Gastroesophageal sphincter (tissue), 3 donors: ENCODE results near the gene OLR1.
A peak's percentile ranks its signal among the peaks of the same experiment; 100 is the strongest.

Experiments
- EP300 ChIP-seq: sonication (generic); formaldehyde crosslinking; IDR thresholded peaks from one replicate; pipeline ENCODE4 v1.6.1; 2017; ENCODE audit warnings: antibody characterized with exemption, mild to moderate bottlenecking
- POLR2A ChIP-seq, 2 donors: fragments of 450-650 bp; IDR thresholded peaks; one replicate each; pipeline ENCODE4 v1.6.1; 2017; ENCODE audit warnings: antibody characterized with exemption in 2 of 2, mild to moderate bottlenecking in 2 of 2, moderate library complexity in 1 of 2
- POLR2AphosphoS5 ChIP-seq: sonication (generic); formaldehyde crosslinking; IDR thresholded peaks from one replicate; pipeline ENCODE4 v1.6.1; 2017; ENCODE audit warnings: antibody characterized with exemption
- TF ChIP-seq, protein P1 (sequence below), 4 experiments: fragments of 200-600 bp in 2 of 4; fragments of 450-650 bp in 2 of 4; sonication (generic) in 1 of 4; IDR thresholded peaks; one replicate each; pipeline ENCODE4 v1.5.1; 2017 to 2019; ENCODE audit warnings: antibody characterized with exemption in 4 of 4, mild to moderate bottlenecking in 2 of 4, moderate library complexity in 2 of 4

DNA sequence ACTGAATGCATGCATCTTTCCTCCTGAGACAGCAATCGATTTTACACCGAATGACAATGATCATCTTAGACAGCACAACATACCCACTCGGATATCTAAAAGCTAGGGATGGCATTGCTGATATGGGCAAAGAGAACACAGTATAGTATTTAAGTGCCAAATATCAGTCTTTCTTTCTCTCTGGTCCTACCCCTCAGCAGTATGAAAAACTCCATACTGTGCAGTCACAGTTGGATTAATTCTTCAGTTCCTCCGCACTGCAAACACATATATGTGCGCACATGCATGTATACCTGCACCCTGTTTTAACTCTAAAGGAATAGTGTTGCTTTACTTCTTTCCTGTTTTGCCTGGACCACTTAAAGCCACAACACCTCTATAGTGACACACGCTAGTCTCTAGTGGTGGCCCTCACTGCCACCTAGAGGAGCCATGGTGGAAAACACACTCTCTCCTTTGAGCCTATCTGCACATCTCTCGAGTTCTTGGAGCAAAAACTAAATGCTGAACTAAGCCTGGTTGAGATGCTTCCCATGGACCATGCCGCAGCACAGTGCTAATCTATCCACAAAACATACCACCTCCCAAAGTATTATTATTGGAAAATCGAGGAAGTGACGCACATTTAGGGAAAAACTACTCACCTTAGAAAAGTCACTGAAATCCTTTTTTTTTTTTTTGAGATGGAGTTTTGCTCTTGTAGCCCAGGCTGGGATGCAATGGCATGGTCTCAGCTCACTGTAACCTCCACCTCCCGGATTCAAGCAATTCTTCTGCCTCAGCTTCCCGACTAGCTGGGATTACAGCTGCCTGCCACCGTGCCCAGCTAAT is 18.8 kb upstream of the OLR1 start:
- no peak for TF ChIP-seq POLR2AphosphoS5
- no peak for TF ChIP-seq EP300
- no peak for TF ChIP-seq POLR2A (IDR thresholded peaks at IDR 0.05)
- TF ChIP-seq, protein P1, sequence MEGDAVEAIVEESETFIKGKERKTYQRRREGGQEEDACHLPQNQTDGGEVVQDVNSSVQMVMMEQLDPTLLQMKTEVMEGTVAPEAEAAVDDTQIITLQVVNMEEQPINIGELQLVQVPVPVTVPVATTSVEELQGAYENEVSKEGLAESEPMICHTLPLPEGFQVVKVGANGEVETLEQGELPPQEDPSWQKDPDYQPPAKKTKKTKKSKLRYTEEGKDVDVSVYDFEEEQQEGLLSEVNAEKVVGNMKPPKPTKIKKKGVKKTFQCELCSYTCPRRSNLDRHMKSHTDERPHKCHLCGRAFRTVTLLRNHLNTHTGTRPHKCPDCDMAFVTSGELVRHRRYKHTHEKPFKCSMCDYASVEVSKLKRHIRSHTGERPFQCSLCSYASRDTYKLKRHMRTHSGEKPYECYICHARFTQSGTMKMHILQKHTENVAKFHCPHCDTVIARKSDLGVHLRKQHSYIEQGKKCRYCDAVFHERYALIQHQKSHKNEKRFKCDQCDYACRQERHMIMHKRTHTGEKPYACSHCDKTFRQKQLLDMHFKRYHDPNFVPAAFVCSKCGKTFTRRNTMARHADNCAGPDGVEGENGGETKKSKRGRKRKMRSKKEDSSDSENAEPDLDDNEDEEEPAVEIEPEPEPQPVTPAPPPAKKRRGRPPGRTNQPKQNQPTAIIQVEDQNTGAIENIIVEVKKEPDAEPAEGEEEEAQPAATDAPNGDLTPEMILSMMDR (IDR thresholded peaks at IDR 0.05) = peak; percentile 63 to 76 (median 73)
